Limb (tissue), 2 donors: ENCODE results near the gene THBS2.
"Not testable (repeated sequence)": the region's sequence is repeated elsewhere in the genome, so short reads cannot be mapped to it uniquely, and the experiment has no call there.

ENCODE experiments used
- DNase-seq, 2 donors: peaks; one replicate each; pipeline ENCODE4 v3.0.0-alpha.2; 2016; ENCODE audit errors: extremely low spot score in 2 of 2

THBS2 gene

GRCh38 chr6:169185692-169186485 lies 67.8 kb downstream of the THBS2 start:
- DNase-seq, result peak in 1 of 2 donors; percentile 11

GRCh38 chr6:169185011-169185521 lies 68.6 kb downstream of the THBS2 start:
- peak in 1 of 2 donors; percentile 17 for DNase-seq

DNA sequence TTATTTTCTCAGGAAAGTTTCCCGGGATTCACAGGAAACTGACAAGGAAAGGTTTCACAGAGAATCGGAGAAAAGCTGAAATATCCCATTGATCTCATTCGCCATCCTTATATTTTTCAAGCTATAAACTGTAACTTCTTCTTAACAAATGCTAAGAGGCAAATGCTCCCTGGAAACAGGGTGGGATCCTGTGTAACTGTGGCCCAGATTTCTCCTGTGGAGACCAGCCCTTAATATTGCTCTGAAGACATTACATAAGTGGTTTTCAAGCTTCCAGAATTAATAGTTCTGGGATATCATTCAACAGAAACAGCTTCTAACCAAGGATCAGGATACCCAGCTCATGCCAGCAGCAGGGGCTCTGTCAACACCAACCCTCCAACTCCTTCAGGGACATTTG lies 69.2 kb downstream of the THBS2 start:
- DNase-seq, result no peak

- peak in 1 of 2 donors; percentile 7 for DNase-seq
These were observed 70.4 kb downstream of the THBS2 start for GRCh38 chr6:169183233-169183632.

- not testable (repeated sequence) for DNase-seq
These were observed 73.8 kb downstream of the THBS2 start for GRCh38 chr6:169179831-169180230.

GRCh38 chr6:169177516-169178166 lies 76.0 kb downstream of the THBS2 start:
- no peak for DNase-seq

- peak in 1 of 2 donors; percentile 13 for DNase-seq
These were observed 77.2 kb downstream of the THBS2 start for GRCh38 chr6:169176361-169176991.

- DNase-seq, result peak in 1 of 2 donors; percentile 11
These were observed 78.2 kb downstream of the THBS2 start for GRCh38 chr6:169175360-169175887.

GRCh38 chr6:169174516-169175359 lies 78.9 kb downstream of the THBS2 start:
- peak in 1 of 2 donors; percentile 29 for DNase-seq

DNA sequence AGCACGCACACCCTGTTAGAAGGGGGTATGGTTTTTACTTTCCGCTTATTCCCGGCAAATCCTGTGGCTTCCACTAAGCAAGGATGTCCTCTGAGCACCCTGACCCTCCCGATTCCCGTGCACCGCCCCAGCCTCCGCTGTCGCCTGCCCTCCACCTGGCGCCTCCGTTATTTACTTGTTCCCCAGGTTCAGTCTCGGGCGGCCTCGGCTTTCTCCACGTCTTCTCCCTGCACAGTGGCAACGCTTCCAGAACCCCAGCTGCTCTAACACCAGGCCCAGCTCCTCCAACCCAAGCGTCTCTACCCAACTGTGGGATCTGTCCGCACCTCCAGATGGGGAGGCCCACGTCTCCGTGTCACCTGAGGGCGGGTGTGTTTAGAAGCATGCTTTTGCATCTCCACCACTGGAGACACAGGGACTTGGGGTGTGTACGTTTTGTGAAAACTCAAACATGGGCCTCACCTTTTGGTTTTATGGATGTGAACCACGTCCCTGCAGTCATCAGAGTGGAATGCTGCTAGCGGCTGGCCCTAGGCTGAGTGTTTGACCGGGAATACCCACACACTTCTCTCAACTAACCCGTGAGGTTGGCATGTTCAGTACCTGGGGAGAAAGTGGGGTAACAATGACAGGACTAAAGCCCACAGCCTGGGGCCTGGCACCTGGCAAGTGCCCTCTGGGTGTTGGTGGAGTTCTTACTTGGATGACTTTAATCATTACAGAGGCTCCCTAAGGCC lies 79.9 kb downstream of the THBS2 start:
- DNase-seq, result peak in 1 of 2 donors; percentile 23

DNA sequence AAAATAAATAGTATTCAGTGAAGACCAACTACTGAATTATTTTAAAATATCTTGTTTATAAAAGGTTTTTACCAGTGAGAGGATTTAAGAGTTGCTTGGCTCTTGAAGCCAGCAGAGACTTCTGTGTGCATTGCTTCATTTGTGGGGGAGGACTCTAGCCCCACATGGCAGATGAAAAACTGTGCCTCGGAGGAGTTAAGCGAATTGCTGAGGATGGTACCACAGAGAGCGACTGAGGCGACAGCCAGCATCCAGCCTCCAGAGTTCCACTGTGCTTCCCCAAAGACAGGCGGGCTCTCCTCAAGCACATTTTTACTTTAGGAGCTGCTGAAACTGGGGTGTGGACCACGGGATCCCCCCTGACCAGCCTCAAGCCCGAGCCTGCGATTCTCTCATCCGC lies 80.7 kb downstream of the THBS2 start:
- peak in 1 of 2 donors; percentile 24 for DNase-seq

GRCh38 chr6:169172456-169172855 lies 81.2 kb downstream of the THBS2 start:
- peak in 1 of 2 donors; percentile 37 for DNase-seq

DNA sequence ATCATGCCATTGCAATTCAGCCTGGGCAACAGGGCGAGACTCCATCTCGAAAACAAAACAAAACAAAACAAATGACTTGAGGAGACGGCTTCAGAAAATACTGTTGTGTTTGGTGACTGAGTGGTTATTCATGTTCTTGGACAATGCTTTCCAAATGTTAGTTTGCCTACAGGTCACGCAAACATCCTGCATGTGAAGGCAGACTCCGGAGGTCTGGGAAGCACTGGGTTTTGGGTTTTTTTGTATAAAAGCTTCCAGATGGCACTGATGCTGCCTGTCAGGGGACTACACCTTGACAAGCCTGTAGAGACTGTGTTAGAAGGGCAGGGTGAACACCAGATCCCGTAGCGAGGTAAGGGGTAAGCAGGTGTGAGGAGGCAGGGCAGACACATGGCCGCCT lies 81.7 kb downstream of the THBS2 start:
- DNase-seq, result peak in 1 of 2 donors; percentile 6

DNA sequence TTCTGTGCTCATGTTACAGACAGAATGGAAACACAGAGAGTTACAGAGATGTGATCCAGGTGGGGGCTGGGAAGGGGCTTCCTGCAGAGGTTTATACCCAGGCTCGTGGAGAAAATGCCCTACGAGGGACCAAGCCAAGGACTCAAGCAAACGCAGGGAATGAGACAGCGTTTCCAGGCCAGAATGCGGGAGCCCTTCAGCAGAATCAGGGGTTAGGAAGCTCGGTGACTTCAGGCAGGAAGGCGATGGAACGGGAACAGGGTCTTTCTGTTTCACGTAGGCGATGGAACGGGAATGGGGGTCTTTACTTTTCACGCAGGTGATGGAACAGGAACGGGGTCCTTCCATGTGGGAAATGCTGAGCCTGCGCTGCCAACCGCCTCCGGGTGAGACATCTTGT lies 82.6 kb downstream of the THBS2 start:
- peak in 1 of 2 donors; percentile 5 for DNase-seq

GRCh38 chr6:169170583-169170955 lies 83.1 kb downstream of the THBS2 start:
- peak in 1 of 2 donors; percentile 9 for DNase-seq

GRCh38 chr6:169169941-169170582 lies 83.6 kb downstream of the THBS2 start:
- peak in 1 of 2 donors; percentile 13 for DNase-seq

DNA sequence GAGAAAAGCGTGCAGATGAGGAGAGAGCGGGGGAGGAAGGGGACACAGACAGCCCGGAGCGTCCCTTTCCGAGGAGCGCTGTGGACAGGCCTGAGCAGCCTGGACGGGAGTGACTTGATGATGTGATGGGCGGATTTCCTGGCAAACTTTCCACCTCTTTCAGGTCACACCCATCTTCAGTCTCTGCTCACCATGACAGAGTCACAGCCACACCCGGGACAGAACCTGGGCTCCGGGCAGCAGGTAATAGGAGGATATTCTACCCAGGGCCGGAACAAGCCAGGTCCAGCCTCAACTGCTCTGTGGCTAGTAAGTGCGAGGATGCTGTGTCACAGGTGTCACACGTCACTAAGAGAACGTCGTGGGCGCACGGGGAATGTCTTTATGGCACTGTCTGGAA lies 84.3 kb downstream of the THBS2 start:
- DNase-seq, result peak in 1 of 2 donors; percentile 23

DNA sequence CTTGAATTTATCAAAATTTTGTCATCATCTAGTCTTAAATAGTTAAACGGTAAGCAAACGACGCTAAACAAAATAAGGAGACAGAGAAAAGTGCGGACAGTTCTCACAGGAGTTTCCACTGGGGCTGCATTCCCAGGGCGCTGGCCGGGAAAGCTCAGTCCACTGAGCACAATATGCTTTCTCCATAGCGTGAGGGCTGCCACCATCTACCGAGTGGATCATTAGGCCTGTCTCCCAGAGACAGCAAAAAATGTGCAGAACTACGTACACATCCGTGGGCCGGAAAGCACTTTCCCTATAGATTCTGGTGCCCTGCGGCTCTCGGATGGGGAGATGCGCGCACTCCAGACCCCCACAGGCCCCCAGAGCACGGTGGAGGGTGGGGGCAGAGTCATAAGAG lies 84.9 kb downstream of the THBS2 start:
- DNase-seq, result peak in 1 of 2 donors; percentile 9

- no peak for DNase-seq
These were observed 85.4 kb downstream of the THBS2 start for GRCh38 chr6:169168302-169168630.
